ENCODE data around the gene MAP6. TPM values are rescaled to one million over a fixed set of nuclear protein-coding genes. Genes with fewer than 3 reads are reported as not detected.

MAP6 gene
- total and polyA plus RNA-seq, 9 of the 15 experiments (the other 6 are each of a cell fraction or from before 2014, with no cell fraction given) = not detected

GRCh38 chr11:75555079-75555811 is 113.6 kb downstream of the MAP6 start:
- DNase-seq (ENCODE audit: extremely low read depth in 1 of 4, low spot score in 3 of 4) = no peak
- no peak for ATAC-seq
- 84% methylated on average over 11 of the region's 12 CpGs for WGBS (ENCODE audit: insufficient coverage, low coverage, missing lambda C conversion rate)
- H3K4me3 ChIP-seq = no peak overlapping the region
- no peaks in the 10 kb centered on the region for H3K79me2 ChIP-seq (ENCODE audit: control insufficient read depth, insufficient read depth, low read length)
- in situ Hi-C loops (cut with MboI) (no loop called here), intact Hi-C loops (cut with micrococcal nuclease) (no loop called here)
- H3K4me1 ChIP-seq (replicated peaks in 1 of 2; ENCODE audit: control insufficient read depth in 2 of 2, insufficient read depth in 2 of 2, low read length in 2 of 2) = peaks cover 47 to 48% of the 10 kb centered on the region in 2 experiments
- no peaks in the 10 kb centered on the region for H3K9me1 ChIP-seq (ENCODE audit: control insufficient read depth, insufficient read depth, low read length)
- no peaks in the 10 kb centered on the region for H3K36me3 ChIP-seq (ENCODE audit: control insufficient read depth, insufficient read depth, low read length)
- peak overlapping the region; percentile 58 to 82; a peak in 3 of 4 replicates for H3K9ac ChIP-seq (ENCODE audit: insufficient read depth in 1 of 2, low read depth in 2 of 2, low read length in 2 of 2)
- H2AFZ ChIP-seq (ENCODE audit: low read depth, low read length) = peak overlapping the region; percentile 93
- CTCF ChIA-PET (ENCODE audit: low intra/inter-chr PET ratio) = no interaction called here
- no peak for FAIRE-seq
- H3K4me2 ChIP-seq (ENCODE audit: insufficient read depth, low read length) = no peak overlapping the region
- BruUV-seq (replicated peaks) = no TSS peak
- H4K20me1 ChIP-seq (replicated peaks; ENCODE audit: control insufficient read depth, insufficient read depth, low read length) = no peaks in the 10 kb centered on the region
- TF ChIP-seq BRD4 (IDR thresholded peaks at IDR 0.05) (peak; percentile 17; the same call in 1 of the 2 replicates), KDM4B (IDR thresholded peaks at IDR 0.05; ENCODE audit: borderline replicate concordance in 2 of 2, low read depth in 1 of 2) (no peak), BCL6 (CRISPR knock-in tag; IDR thresholded peaks at IDR 0.05) (no peak)
- POLR2A ChIA-PET = interaction anchor here (0.5 to 2.3 kb wide), 4 partner anchors 7 to 18 kb away, joined by 4 to 14 read pairs (median 6); partner anchors contain the start of gene SERPINH1
- no peaks in the 10 kb centered on the region for H3K27me3 ChIP-seq (ENCODE audit: control insufficient read depth in 2 of 2, insufficient read depth in 2 of 2, low read length in 2 of 2)
- no peaks in the 10 kb centered on the region for H3K9me3 ChIP-seq (replicated peaks; ENCODE audit: control insufficient read depth, insufficient read depth, low read depth, low read length)
- H3K27ac ChIP-seq (ENCODE audit: extremely low read depth, low read depth, low read length) = peak overlapping the region; percentile 60; the same call in 2 of the 3 replicates

Measured in K562 (cell line).